Activated T-helper 2 cell treated with anti-CD3 and anti-CD28 coated beads, Interferon-gamma antibody, Interleukin-2, Interleukin-4, amounts not matched to agents 10 μg/mL and 5 μg/mL and 100 μg/mL, durations not matched to agents 14 hours and 24 hours and 36 hours (primary cell): ENCODE data around the gene CTLA4. TPM values are rescaled to one million over a fixed set of nuclear protein-coding genes. Genes with fewer than 3 reads are reported as not detected.
"Not testable (repeated sequence)": the region's sequence is repeated elsewhere in the genome, so short reads cannot be mapped to it uniquely, and the experiment has no call there.

Source experiments
- DNase-seq: peaks from one replicate; pipeline ENCODE4 v3.0.0; 2021; ENCODE audit warnings: low spot score
- H3K27ac Mint-ChIP-seq: one replicate; pipeline ENCODE4 v1.8.0; 2021; ENCODE audit warnings: mixed read lengths
- H3K27me3 Mint-ChIP-seq: one replicate; pipeline ENCODE4 v1.8.0; 2021; ENCODE audit warnings: low read depth, mixed read lengths
- H3K36me3 Mint-ChIP-seq: one replicate; pipeline ENCODE4 v1.8.0; 2021; ENCODE audit warnings: low read depth, mixed read lengths
- H3K4me1 Mint-ChIP-seq: one replicate; pipeline ENCODE4 v1.8.0; 2021; ENCODE audit warnings: low read depth, mixed read lengths
- H3K4me3 Mint-ChIP-seq: one replicate; pipeline ENCODE4 v1.8.0; 2021; ENCODE audit warnings: low read depth, mild to moderate bottlenecking, moderate library complexity, mixed read lengths
- H3K9me3 Mint-ChIP-seq: one replicate; pipeline ENCODE4 v1.8.0; 2021; ENCODE audit warnings: mixed read lengths
- intact Hi-C: fragments of 100-400 bp; cut with micrococcal nuclease; formaldehyde crosslinking; loops from one replicate; pipeline ENCODE4 v1.15.1; 2023
- total RNA-seq: library from RNA; stranded (reverse); gene quantifications from 2 replicates; pipeline ENCODE4 v1.2.3, GENCODE V29; 2022

CTLA4 gene
- total RNA-seq, 1 donor from 2014 or later: 166 TPM

DNA sequence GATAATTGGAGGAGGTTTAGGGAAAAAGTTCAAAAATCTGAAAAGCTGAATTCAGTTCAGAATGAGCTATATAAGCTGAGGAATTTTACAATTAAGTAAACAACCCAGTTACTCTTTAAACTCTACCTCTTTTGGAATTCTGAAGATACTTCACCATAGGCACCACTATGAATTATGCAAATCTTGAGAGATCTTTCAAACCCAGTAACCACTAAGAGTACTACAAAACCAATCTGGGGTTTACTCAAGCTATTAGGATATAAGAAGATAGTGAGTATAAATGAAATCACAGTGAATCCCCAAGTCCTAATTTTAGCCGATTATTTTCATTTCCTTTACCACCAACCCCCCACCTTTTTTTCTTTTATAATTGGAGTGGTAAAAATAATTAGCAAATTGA lies 6.0 kb upstream of the CTLA4 start:
- Mint-ChIP-seq H3K4me3 (peak overlapping the region; percentile 30), H3K27me3 (no peaks in the 10 kb centered on the region), H3K4me1 (peaks cover 74% of the 10 kb centered on the region), H3K9me3 (peaks cover 16% of the 10 kb centered on the region), H3K27ac (peak overlapping the region; percentile 50), H3K36me3 (peaks cover 17% of the 10 kb centered on the region)
- DNase-seq: no peak
- intact Hi-C loops: no loop called here

DNA sequence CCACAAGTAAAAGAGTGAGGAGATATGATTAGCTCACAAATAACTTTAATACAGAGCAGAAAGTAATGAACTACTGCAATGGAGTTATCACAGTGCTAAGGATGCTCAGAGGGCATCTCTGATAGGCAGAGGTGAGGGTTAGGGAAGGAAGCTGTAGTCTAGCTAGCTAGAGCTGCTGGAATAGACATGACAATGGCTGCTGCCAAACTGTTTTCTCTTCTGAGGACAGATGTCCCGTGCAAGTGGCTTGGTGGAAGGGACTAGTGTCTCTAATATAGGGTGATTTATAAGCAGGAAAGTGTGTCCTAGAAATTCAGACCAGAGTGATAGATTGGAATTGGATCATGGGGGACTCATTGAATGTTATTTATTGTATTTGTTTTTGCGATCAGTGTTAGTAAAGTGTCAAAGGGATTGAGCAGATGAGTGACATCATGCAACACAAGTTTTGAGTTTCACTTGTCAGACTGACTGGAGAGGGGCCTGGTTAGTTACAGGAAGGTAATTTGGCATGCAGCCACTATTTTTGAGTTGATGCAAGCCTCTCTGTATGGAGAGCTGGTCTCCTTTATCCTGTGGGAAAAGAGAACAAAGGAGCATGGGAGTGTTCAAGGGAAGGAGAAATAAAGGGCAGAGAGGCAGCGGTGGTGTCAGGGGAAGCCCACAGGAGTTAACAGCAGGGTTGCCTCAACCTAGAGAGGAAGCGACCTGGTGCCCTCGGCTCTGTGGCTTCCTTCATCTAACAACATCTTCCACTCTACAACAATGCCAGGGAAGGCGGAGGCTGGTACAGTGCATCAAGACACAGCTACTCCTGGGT lies 1.9 kb downstream of the CTLA4 start:
- Mint-ChIP-seq H3K36me3 (peaks cover 70% of the 10 kb centered on the region), H3K9me3 (peaks cover 2% of the 10 kb centered on the region), H3K4me1 (peaks cover 54% of the 10 kb centered on the region), H3K4me3 (peak overlapping the region; percentile 96), H3K27me3 (no peaks in the 10 kb centered on the region), H3K27ac (peak overlapping the region; percentile 95)
- peak; percentile 53 for DNase-seq
- intact Hi-C loops: loop anchor here (1.0 to 5.0 kb wide), 5 partner anchors 57 to 238 kb away; partner anchors contain the start of gene CD28

DNA sequence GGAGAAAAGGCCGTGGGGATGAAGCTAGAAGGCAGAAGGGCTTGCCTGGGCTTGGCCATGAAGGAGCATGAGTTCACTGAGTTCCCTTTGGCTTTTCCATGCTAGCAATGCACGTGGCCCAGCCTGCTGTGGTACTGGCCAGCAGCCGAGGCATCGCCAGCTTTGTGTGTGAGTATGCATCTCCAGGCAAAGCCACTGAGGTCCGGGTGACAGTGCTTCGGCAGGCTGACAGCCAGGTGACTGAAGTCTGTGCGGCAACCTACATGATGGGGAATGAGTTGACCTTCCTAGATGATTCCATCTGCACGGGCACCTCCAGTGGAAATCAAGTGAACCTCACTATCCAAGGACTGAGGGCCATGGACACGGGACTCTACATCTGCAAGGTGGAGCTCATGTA lies 2.9 kb downstream of the CTLA4 start:
- intact Hi-C loops: loop anchor here (1.0 to 5.0 kb wide), 4 partner anchors 58 to 237 kb away; no protein-coding TSS in a partner anchor
- peak overlapping the region; percentile 96 for H3K4me3 Mint-ChIP-seq
- no peaks in the 10 kb centered on the region for H3K9me3 Mint-ChIP-seq
- DNase-seq: no peak
- peaks cover 60% of the 10 kb centered on the region for H3K4me1 Mint-ChIP-seq
- H3K36me3 Mint-ChIP-seq: peaks cover 78% of the 10 kb centered on the region
- no peaks in the 10 kb centered on the region for H3K27me3 Mint-ChIP-seq
- peak overlapping the region; percentile 95 for H3K27ac Mint-ChIP-seq

DNA sequence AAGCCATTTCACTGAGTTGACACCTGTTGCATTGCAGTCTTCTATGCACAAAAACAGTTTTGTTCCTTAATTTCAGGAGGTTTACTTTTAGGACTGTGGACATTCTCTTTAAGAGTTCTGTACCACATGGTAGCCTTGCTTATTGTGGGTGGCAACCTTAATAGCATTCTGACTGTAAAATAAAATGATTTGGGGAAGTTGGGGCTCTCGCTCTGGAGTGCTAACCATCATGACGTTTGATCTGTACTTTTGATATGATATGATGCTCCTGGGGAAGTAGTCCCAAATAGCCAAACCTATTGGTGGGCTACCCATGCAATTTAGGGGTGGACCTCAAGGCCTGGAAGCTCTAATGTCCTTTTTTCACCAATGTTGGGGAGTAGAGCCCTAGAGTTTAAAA lies 3.4 kb downstream of the CTLA4 start:
- H3K27me3 Mint-ChIP-seq: no peaks in the 10 kb centered on the region
- H3K9me3 Mint-ChIP-seq: no peaks in the 10 kb centered on the region
- intact Hi-C loops: loop anchor here (1.0 to 5.0 kb wide), 10 partner anchors 15 to 236 kb away; no protein-coding TSS in a partner anchor
- H3K4me3 Mint-ChIP-seq: peak overlapping the region; percentile 96
- no peak for DNase-seq
- H3K4me1 Mint-ChIP-seq: peaks cover 60% of the 10 kb centered on the region
- H3K36me3 Mint-ChIP-seq: peaks cover 83% of the 10 kb centered on the region
- peak overlapping the region; percentile 95 for H3K27ac Mint-ChIP-seq

DNA sequence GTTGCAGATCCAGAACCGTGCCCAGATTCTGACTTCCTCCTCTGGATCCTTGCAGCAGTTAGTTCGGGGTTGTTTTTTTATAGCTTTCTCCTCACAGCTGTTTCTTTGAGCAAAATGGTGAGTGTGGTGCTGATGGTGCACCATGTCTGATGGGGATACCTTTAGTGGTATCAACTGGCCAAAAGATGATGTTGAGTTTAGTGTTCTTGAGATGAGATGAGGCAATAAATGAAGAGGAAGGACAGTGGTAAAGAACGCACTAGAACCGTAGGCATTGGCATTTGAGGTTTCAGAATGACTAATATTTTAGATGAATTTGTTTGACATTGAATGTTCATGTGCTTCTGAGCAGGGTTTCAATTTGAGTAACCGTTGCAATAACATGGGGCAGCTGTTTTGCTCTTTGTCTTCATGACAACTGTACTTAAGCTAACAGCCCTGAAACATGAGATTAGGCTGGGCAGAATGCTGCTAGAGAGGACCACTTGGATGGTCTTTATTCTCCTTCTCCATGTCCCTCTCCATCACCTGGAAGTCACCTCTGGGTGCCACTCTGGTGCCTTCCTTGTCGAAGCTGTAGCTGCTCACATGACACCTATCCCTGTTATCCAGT lies 3.9 kb downstream of the CTLA4 start:
- intact Hi-C loops: loop anchor here (1.0 to 5.0 kb wide), 9 partner anchors 15 to 236 kb away; no protein-coding TSS in a partner anchor
- Mint-ChIP-seq H3K9me3 (no peaks in the 10 kb centered on the region), H3K4me1 (peaks cover 57% of the 10 kb centered on the region)

DNA sequence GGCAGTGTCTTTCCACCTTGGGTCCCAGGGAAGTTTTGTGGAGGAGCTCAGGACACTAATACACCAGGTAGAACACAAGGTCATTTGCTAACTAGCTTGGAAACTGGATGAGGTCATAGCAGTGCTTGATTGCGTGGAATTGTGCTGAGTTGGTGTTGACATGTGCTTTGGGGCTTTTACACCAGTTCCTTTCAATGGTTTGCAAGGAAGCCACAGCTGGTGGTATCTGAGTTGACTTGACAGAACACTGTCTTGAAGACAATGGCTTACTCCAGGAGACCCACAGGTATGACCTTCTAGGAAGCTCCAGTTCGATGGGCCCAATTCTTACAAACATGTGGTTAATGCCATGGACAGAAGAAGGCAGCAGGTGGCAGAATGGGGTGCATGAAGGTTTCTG lies 5.9 kb downstream of the CTLA4 start:
- H3K9me3 Mint-ChIP-seq: no peaks in the 10 kb centered on the region
- peaks cover 58% of the 10 kb centered on the region for H3K4me1 Mint-ChIP-seq
- no peaks in the 10 kb centered on the region for H3K27me3 Mint-ChIP-seq
- no peak overlapping the region for H3K4me3 Mint-ChIP-seq
- DNase-seq: no peak
- no peak overlapping the region for H3K27ac Mint-ChIP-seq
- intact Hi-C loops: loop anchor here (5.0 kb wide), 3 partner anchors 61 to 234 kb away; no protein-coding TSS in a partner anchor
- H3K36me3 Mint-ChIP-seq: peaks cover 82% of the 10 kb centered on the region

More for the DNA sequence above, 3.9 kb downstream of the CTLA4 start:
- Mint-ChIP-seq H3K27ac (peak overlapping the region; percentile 95), H3K4me3 (peak overlapping the region; percentile 96), H3K36me3 (peaks cover 87% of the 10 kb centered on the region), H3K27me3 (no peaks in the 10 kb centered on the region)
- peak; percentile 60 for DNase-seq

DNA sequence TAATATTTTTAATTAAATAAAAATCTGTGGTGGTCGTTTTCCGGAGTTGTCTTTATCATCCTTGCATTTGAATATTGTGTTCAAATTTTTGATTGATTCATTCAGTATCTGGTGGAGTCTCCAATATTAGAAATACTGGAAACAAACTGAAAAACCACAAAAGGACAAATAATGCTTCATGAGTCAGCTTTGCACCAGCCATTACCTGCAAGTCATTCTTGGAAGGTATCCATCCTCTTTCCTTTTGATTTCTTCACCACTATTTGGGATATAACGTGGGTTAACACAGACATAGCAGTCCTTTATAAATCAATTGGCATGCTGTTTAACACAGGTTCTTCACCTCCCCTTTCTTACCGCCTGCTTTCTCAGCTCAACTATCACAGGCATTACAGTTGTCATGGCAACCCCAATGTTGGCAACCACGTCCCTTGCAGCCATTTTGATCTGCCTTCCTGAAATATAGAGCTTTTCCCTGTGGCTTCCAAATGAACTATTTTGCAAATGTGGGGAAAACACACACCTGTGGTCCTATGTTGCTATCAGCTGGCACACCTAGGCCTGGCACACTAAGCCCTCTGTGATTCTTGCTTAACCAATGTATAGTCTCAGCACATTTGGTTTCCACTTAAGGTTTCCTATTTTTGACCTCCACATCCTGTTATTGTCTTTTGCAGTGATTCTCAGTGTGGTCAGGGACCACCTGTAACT lies 6.5 kb downstream of the CTLA4 start:
- Mint-ChIP-seq H3K9me3 (no peaks in the 10 kb centered on the region), H3K27ac (peak overlapping the region; percentile 61), H3K27me3 (no peaks in the 10 kb centered on the region), H3K4me3 (no peak overlapping the region), H3K36me3 (peaks cover 76% of the 10 kb centered on the region), H3K4me1 (peaks cover 60% of the 10 kb centered on the region)
- DNase-seq: no peak
- intact Hi-C loops: loop anchor here (5.0 kb wide), 3 partner anchors 62 to 233 kb away; no protein-coding TSS in a partner anchor

DNA sequence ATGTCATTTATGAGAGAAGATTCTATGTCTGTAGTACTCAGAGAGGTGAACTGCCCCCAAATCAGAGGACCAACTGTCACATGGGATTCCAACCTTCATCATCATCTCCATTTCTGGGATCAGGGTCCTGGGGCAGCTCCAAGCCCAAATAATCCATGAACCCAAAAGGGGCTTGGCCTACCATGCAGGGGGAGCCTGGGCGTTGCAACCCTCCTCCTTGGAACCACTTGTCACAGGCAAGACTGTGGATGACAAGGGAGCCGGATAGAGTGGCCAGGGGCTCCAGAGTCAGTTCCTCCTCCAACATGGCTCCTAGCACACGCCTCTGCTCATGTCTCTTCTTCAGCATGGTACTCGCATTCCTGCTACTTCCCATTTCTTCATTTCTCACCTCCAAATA lies 7.9 kb downstream of the CTLA4 start:
- Mint-ChIP-seq H3K4me1 (peaks cover 54% of the 10 kb centered on the region), H3K36me3 (peaks cover 62% of the 10 kb centered on the region), H3K4me3 (no peak overlapping the region), H3K9me3 (no peaks in the 10 kb centered on the region), H3K27ac (no peak overlapping the region), H3K27me3 (no peaks in the 10 kb centered on the region)
- intact Hi-C loops: no loop called here
- no peak for DNase-seq

DNA sequence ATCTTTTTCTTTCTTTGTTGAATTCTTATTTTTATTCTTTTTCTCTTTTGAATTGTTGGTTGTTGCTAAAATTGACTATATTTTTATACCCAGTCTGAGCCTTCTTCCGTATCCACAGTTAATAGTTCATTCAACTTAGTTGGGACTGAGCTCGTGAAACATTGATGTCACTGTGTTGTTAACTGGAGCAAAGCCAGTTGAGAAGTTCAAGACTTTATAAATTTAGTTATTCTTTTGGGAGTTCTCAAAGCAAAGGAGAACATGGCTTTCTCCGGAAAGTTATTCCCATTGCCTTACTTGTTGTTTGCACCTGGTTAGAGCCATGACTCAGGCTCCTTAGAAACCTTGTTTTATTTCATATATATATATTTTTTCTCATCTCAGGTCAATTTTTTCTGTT lies 8.8 kb downstream of the CTLA4 start:
- H3K27ac Mint-ChIP-seq: no peak overlapping the region
- peaks cover 53% of the 10 kb centered on the region for H3K36me3 Mint-ChIP-seq
- peaks cover 46% of the 10 kb centered on the region for H3K4me1 Mint-ChIP-seq
- intact Hi-C loops: no loop called here
- H3K4me3 Mint-ChIP-seq: no peak overlapping the region
- H3K9me3 Mint-ChIP-seq: no peaks in the 10 kb centered on the region
- H3K27me3 Mint-ChIP-seq: no peaks in the 10 kb centered on the region
- no peak for DNase-seq

DNA sequence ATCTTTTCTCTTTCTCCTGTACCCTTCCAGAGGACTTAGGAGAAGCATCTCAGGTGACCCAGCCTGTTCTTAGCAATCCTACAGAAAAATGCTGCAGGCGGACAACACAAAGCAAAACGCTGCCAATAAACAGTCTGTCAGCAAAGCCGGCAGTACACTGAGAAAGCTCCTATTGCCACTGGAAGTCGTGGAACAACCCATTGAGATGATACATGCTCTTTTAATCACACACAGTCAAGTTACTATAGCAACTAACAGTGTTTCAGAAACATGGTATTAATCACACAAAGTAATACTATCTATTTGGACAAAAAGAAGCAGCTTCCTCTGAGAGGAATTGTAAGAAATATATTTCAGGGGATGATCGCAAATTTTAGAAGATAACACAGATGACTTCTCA lies 10.5 kb downstream of the CTLA4 start:
- DNase-seq: no peak
- Mint-ChIP-seq H3K27ac (no peak overlapping the region), H3K36me3 (peaks cover 36% of the 10 kb centered on the region), H3K27me3 (no peaks in the 10 kb centered on the region), H3K9me3 (no peaks in the 10 kb centered on the region), H3K4me3 (no peak overlapping the region), H3K4me1 (peaks cover 29% of the 10 kb centered on the region)
- intact Hi-C loops: no loop called here

DNA sequence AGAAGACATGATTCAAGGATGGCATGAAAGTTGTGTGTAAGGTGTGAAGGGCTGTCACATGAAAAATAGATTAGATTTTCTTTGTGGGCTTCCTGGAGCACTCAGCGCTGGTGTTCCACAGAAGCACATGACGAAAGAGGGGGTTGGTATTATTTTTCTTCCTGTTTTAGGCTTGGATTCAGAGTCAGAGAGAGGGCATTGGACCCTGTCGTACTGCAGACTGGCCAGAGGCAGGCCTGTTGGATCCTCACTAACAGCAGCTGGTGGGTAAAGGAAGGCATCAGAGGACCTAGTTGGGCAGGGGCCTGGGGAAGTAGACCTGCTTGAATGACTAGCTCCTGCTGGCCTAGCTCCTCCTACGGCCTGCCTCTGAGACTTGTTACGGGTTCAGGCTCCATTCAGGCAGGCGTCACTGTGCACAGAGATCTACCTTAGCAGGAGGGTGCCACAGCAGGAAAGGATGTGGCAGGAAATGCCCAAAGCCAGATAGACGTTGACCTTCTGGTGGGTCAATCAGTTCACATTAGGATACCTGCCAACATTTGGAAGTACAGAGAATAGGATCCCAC lies 13.1 kb downstream of the CTLA4 start:
- Mint-ChIP-seq H3K4me1 (peaks cover 28% of the 10 kb centered on the region), H3K27me3 (no peaks in the 10 kb centered on the region), H3K4me3 (no peak overlapping the region), H3K36me3 (peaks cover 10% of the 10 kb centered on the region), H3K27ac (no peak overlapping the region), H3K9me3 (no peaks in the 10 kb centered on the region)
- intact Hi-C loops: no loop called here
- DNase-seq: no peak

DNA sequence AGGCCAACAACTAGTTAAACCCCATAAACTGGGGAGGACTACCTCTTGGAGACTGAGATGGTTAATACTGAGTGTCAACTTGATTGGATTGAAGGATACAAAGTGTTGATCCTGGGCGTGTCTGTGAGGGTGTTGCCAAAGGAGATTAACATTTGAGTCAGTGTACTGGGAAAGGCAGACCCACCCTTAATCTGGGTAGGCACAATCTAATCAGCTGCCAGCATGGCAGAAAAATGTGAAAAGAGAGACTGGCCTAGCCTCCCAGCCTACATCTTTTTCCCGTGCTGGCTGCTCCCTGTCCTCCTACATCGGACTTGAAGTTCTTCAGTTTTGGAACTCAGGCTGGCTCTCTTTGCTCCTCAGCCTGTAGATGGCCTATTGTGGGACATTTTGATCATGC lies 13.6 kb downstream of the CTLA4 start:
- H3K36me3 Mint-ChIP-seq, H3K9me3 Mint-ChIP-seq, intact Hi-C loops, DNase-seq, H3K27ac Mint-ChIP-seq, H3K27me3 Mint-ChIP-seq, H3K4me3 Mint-ChIP-seq: not testable (repeated sequence)
- peaks cover 30% of the 10 kb centered on the region for H3K4me1 Mint-ChIP-seq
